Heart left ventricle (tissue), 13 donors: ENCODE data around the gene CDC14B.

Experiments
- POLR2A ChIP-seq, 2 donors: fragments of 450-650 bp; IDR thresholded peaks; one replicate each; pipeline ENCODE4 v1.6.1; 2017; ENCODE audit warnings: antibody characterized with exemption in 2 of 2, mild to moderate bottlenecking in 2 of 2, moderate library complexity in 2 of 2
- TF ChIP-seq, protein P1 (sequence below), 12 donors: fragments of 200-600 bp; sonication (generic) in 4 of 12; IDR thresholded peaks; one replicate each; pipeline versions ENCODE4 v1.5.0 to v1.8.0; 2018 to 2022; ENCODE audit warnings: antibody characterized with exemption in 12 of 12, mild to moderate bottlenecking in 5 of 12
- donor health status: ischemic (EF 13 %, LVEDD 7.1; RV severe dilation, severe dysfunction).
- donor health status: DM: no; HTN: yes; CAD: no.
- donor health status: DM: no; HTN: no; CAD: no.
- donor health status: ischemic (EF 25% LVEDD 6.9; RV normal size, moderate dysfunction).
- donor health status: ischemic (EF 25% LVEDD 5.7; RV mildly dilated, moderate dysfunction).
- donor health status: ischemic (EF 35%, LVEDD 5.7; RV mildly dilated, moderate dysfunction).
- donor health status: nonischemic (EF 11% LVEDD 7.7; RV severe dilation, severe dysfunction).
- donor health status: DM: yes; HTN: yes; CAD: no.
- donor health status: PGD.
- donor health status: ischemic (EF 29% LVEDD 5.4; RV normal size, mild dysfunction).
- donor health status: nonischemic (EF 23%, LVEDD 6.1; RV moderate dilation, normal function).

GRCh38 chr9:96668868-96669534, 49.4 kb upstream of the CDC14B start:
- TF ChIP-seq, protein P1, sequence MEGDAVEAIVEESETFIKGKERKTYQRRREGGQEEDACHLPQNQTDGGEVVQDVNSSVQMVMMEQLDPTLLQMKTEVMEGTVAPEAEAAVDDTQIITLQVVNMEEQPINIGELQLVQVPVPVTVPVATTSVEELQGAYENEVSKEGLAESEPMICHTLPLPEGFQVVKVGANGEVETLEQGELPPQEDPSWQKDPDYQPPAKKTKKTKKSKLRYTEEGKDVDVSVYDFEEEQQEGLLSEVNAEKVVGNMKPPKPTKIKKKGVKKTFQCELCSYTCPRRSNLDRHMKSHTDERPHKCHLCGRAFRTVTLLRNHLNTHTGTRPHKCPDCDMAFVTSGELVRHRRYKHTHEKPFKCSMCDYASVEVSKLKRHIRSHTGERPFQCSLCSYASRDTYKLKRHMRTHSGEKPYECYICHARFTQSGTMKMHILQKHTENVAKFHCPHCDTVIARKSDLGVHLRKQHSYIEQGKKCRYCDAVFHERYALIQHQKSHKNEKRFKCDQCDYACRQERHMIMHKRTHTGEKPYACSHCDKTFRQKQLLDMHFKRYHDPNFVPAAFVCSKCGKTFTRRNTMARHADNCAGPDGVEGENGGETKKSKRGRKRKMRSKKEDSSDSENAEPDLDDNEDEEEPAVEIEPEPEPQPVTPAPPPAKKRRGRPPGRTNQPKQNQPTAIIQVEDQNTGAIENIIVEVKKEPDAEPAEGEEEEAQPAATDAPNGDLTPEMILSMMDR (IDR thresholded peaks at IDR 0.05), result no peak
- TF ChIP-seq POLR2A (IDR thresholded peaks at IDR 0.05), result no peak
